K562 (cell line): ENCODE measurements around the gene BATF.

Source experiments
- CTCF ChIP-seq, 3 experiments: IDR thresholded peaks in 2 of 3; conservative IDR thresholded peaks in 1 of 3; 2 replicates each; pipeline ENCODE4 v1.5.1; 2011 to 2012; ENCODE audit warnings: low read length in 3 of 3, mild to moderate bottlenecking in 3 of 3, control low read depth in 2 of 3, improper control_type of control experiment in 1 of 3, inconsistent platforms in 1 of 3, low read depth in 1 of 3, mixed read lengths in 1 of 3, moderate library complexity in 1 of 3; ENCODE audit not compliant: insufficient read depth in 2 of 3
- HOMEZ ChIP-seq: fragments of 250-450 bp; sonication (Bioruptor Pico); IDR thresholded peaks from 2 replicates; pipeline ENCODE4 v1.4.0; 2020; ENCODE audit warnings: mild to moderate bottlenecking, moderate library complexity
- NELFE ChIP-seq: IDR thresholded peaks from 2 replicates; pipeline ENCODE4 v1.6.1; 2011; ENCODE audit warnings: mild to moderate bottlenecking; ENCODE audit not compliant: insufficient read depth, insufficient read length
- NEUROD1 ChIP-seq: fragments of 150-350 bp; IDR thresholded peaks from 2 replicates; pipeline ENCODE4 v1.6.1; 2014; ENCODE audit warnings: borderline replicate concordance, low read length, low read depth; ENCODE audit not compliant: partially characterized antibody
- POLR2A ChIP-seq: fragments of 450-650 bp; conservative IDR thresholded peaks from 2 replicates; pipeline ENCODE4 v1.6.1; 2016
- POLR2AphosphoS5 ChIP-seq: IDR thresholded peaks from 2 replicates; pipeline ENCODE4 v1.6.1; 2011; ENCODE audit warnings: mild to moderate bottlenecking, low read depth, low read length, moderate library complexity; ENCODE audit not compliant: control insufficient read depth, insufficient read depth
- RNF2 ChIP-seq: sonication (generic); IDR thresholded peaks from 2 replicates; pipeline ENCODE4 v1.6.1; 2016
- SMAD3 ChIP-seq: fragments of 450-650 bp; formaldehyde crosslinking; conservative IDR thresholded peaks from 2 replicates; pipeline ENCODE4 v1.4.0; 2020; ENCODE audit warnings: mild to moderate bottlenecking
- SMARCE1 ChIP-seq: fragments of 450-650 bp; IDR thresholded peaks from 2 replicates; pipeline ENCODE4 v1.7.1; 2016; ENCODE audit warnings: mild to moderate bottlenecking
- ZBTB1 ChIP-seq: sonication (generic); formaldehyde crosslinking; IDR thresholded peaks from 2 replicates; pipeline ENCODE4 v1.8.1; 2023; ENCODE audit warnings: missing genetic modification reagents, low read depth, mild to moderate bottlenecking, borderline replicate concordance
- ZNF140 ChIP-seq: fragments of 250-450 bp; sonication (Bioruptor Pico); IDR thresholded peaks from 2 replicates; pipeline ENCODE4 v1.8.0; 2021; ENCODE audit warnings: moderate library complexity, mild to moderate bottlenecking, inconsistent platforms
- ZNF695 ChIP-seq: fragments of 450-650 bp; formaldehyde crosslinking; IDR thresholded peaks from 2 replicates; pipeline ENCODE4 v1.4.0; 2020; ENCODE audit warnings: mild to moderate bottlenecking, moderate library complexity

GRCh38 chr14:75542588-75543091 is 20.4 kb downstream of the BATF start:
- TF ChIP-seq CTCF (IDR thresholded peaks at IDR 0.05 in 2 of 3, conservative IDR thresholded peaks at IDR 0.05 in 1 of 3; ENCODE audit: insufficient read depth in 2 of 3, low read depth in 1 of 3, low read length in 3 of 3) (no peak), SMAD3 (no peak), NEUROD1 (no peak), ZNF140 (CRISPR knock-in tag) (no peak), NELFE (no peak), ZNF695 (CRISPR knock-in tag) (no peak), POLR2AphosphoS5 (no peak), SMARCE1 (no peak), RNF2 (no peak), ZBTB1 (CRISPR knock-in tag) (no peak), HOMEZ (CRISPR knock-in tag) (no peak), POLR2A (no peak)
